HUDEP-2 (cell line): ENCODE results near the gene TESK1.

Source experiments
- DNase-seq, 76 experiments: peaks; one replicate each; lab custom pipeline; 2025; ENCODE audit not compliant: unreplicated experiment in 76 of 76; lab: John Stamatoyannopoulos, UW

The TESK1 gene, protein sequence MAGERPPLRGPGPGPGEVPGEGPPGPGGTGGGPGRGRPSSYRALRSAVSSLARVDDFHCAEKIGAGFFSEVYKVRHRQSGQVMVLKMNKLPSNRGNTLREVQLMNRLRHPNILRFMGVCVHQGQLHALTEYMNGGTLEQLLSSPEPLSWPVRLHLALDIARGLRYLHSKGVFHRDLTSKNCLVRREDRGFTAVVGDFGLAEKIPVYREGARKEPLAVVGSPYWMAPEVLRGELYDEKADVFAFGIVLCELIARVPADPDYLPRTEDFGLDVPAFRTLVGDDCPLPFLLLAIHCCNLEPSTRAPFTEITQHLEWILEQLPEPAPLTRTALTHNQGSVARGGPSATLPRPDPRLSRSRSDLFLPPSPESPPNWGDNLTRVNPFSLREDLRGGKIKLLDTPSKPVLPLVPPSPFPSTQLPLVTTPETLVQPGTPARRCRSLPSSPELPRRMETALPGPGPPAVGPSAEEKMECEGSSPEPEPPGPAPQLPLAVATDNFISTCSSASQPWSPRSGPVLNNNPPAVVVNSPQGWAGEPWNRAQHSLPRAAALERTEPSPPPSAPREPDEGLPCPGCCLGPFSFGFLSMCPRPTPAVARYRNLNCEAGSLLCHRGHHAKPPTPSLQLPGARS

DNA sequence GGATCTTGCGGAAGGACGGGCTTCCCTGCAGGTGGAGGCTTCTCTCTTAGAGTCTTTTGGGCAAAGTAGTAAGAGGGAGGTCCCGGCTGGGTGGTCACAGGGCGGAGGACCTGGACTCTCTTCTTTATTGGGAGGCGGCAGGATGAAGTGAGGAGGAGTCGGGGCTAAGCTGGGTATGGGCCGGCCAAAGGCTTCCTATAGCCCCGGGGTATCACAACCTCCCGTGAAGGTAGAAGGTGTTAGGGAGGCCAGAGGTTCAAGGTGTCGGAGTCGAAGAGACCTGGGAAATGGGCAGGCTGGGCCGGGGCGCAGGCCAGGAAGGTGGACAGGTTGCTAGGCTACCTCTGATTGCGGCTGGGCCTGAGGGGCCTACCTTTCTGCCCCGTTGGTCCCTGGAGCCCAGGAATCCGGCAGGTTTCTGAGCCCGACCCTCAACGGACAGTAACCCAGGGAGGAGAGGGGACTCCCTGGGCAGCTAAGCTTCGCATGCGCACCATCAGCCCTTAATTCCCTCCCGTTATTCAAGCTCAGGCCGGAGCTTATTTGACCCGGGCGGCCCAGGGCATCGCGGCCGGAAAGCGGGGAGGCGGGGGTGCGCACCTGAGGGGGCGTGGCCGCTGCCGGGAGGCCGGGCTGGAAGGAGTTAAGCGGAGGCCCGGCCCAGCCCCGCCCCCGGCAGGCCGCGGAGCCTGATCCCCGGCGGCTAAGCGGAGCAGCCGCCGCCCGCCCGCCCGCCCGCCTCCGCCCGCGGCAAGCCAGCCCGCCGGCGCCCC, at the start of gene TESK1:
Gene TESK1 (plus strand): TSS at position 685 of the 773 bp plus-strand sequence. CDS start 358 bp downstream, outside the sequence.
- DNase-seq: peak in 65 of 76 experiments; percentile 4 to 72 (median 43)

DNA sequence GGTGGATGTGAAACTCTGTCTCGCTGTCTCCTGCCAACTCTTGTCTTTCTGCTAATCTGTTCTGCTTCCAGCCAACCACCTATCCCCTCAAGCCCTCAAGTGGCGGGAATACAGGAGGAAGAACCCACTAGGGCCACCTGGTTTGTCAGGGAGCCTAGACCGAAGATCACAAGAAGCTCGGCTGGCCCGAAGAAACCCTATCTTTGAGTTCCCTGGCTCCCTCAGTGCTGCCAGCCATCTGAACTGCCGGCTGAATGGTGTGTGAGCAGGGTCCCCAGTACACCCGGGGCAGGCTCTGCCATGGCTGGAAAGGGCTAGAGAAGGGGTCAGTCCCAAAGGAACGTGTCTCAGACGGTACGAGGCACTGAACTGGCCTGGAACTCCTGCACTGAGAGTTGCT, 49.2 kb upstream of the TESK1 start:
- DNase-seq: no peak

GRCh38 chr9:35556776-35557175, 48.3 kb upstream of the TESK1 start:
- DNase-seq: no peak

DNA sequence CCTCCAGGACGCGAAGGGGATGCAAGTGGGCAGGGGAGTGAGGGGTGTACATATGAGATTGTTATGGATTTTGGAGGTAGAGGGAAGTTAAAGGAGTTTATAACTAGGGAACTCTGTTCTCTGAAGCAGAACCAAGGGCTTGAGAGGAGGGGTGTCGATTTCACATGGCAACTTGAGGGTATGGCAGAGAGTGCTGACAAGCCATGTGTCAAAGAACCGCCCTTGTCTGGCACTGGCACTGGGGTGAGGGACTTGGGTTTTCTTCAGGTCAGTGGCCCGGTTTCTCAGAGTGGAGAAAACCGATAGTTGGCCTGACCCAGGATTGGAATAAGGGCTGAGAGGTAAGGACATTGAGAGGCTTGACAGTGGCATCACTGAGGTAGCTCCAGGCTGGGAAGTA, 47.7 kb upstream of the TESK1 start:
- no peak for DNase-seq

DNA sequence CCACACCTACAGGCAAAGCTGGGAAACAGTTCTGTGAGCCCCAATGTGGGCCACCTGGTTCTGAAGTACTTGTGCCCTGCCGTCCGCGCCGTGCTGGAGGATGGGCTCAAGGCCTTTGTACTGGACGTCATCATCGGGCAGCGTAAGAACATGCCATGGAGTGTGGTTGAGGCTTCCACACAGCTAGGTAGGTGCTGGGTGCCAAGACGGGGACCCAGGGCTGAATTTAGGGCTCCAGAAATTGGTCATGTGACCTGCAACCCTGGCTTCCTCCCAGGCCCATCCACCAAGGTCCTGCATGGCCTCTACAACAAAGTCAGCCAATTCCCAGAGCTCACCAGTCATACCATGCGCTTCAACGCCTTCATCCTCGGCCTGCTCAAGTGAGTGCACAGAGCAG, 46.9 kb upstream of the TESK1 start:
- no peak for DNase-seq

- no peak for DNase-seq
Measured at GRCh38 chr9:35559792-35560530, 45.1 kb upstream of the TESK1 start.

DNA sequence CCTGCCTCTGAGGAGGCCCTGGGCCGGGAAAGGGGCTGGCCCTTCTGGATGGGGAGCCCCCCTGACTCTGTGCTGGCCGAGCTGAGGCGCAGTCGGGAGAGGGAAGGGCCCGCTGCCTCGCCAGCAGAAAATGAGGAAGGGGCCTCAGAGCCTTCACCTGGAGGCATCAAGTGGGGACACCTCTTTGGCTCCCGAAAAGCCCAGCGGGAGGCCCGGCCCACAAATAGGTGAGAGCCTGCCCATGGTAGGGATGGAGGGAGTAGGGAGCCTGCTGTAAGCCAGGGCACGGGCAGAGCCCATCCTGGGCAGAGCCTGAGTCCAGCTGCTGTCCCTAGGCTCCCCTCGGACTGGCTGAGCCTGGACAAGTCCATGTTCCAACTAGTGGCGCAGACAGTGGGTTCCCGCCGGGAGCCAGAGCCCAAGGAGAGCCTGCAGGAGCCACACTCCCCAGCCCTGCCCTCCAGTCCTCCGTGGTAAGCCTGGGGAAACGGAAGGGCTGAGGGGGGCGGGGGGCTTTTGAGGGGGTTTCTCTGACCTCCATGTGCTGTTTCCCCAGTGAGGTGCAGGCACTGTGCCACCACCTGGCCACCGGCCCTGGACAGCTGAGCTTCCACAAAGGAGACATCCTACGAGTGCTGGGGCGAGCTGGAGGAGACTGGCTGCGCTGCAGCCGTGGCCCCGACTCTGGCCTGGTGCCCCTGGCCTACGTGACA, 44.3 kb upstream of the TESK1 start:
- DNase-seq: no peak

DNA sequence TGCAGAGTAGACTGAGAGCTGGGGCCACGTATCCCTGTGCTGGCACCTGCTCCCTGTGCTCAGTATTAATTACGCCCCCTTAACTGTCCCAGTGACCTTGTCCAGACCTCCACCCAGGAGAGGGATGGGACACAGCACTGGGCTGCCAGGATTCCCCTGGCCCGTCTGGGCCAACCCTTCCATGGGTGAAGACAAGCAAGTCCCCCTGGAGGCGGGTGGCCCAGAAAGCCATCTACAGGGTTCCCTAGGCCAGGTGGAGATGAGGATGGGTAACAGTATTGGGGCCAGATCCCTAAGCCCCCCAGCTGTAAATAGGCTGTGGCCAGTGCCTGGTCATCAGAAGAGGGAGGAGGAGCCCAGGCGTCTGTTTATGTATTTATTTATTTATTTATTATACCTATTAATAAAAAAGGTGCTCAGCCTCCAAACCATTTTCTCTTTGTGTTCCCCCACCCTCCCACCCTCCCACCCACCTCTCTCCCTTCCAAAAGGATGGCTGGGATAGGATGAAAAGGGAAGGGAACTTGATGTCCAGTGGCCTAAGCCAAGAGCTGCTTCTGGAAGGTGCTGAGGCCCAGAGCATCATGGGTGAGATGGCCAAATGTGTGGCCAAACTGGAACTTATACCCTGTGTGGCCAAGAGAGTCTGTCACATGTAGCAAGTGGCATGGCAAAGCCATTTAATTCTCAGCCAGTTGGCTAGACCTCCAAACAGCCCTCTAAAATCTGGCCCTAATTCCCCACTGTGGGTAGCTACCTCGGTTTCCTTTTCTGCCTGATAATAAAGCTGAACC, 43.4 kb upstream of the TESK1 start:
- DNase-seq: no peak

DNA sequence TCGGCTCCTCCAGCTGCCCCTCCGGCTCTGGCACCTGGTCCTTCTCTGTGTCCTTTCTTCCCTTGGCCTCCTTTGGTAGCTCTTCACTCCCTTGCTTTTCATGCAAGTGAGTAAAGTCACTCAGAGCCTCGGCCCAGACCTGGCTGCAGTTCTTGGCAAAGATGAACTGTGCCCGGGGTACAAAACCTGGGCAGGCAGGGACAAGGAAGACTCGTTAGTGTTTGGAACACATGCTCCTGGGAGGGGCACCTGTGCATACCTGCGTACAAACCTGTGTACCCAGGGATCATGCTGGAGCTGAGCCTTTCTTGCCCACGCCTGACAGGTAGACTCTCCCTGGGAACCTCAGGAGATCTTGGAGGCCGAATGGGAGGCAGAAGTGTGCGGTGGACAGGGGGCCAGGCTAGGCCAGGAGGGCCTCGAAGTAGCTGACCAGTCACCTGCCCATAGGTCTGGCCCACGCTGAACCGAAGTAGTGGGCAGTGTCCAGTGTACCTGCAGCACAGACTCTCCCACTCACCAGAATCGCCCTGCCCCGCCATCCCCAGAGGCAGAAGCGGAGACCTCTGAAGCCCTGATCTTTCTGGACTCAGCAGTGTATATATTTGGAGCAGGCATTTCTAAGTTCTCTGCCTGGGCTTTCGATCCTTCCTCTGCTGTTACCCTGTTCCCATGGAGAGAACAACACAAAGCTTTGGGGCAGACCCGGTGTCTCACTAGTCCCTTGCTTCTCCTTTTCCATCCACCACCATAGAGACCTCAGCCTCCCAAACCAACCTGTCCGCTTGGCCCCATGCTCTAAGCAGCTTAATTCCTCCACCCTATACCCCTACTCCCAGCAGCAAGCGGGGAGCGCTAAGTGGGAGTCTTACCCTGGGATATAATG, 41.9 kb upstream of the TESK1 start:
- DNase-seq: no peak

- no peak for DNase-seq
Measured at GRCh38 chr9:35563791-35564197, 41.3 kb upstream of the TESK1 start.

DNA sequence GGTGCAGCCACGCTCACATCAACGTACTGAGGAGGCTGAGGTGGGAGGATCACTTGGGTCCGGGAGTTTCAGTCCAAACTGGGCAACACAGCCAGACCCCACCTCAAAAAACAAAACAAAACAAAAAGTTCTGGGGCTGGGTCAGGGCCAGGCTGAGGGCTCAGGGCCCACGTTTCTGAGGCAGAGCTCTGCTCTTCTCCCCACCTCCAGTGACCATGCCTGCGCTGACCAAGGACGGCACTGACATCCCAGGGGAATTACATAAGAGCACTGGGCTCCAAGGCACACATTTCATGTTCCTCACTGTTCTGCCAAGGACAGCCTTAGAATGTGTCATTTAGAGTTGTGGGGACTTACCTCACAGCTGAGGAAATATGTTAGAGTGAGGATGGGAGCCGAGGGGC, 40.4 kb upstream of the TESK1 start:
- no peak for DNase-seq

DNA sequence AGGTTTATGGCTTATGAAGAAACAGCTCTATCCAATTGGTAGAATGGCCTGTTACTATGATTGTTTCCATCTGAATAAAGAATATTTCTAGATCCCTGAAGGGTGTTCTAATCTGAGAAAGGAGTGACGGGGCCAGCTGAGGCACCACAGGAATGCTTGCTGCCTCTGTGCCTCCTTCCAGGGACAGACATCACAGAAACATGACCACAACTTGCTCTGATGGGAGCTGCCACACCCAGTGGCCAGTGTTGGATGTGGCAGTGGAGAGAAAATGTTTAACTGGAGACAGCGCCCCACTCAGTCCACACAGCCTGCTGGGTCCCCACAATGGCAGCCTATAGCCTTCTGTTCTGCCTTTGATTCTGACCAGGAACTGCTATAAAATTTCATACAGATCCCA, 38.6 kb upstream of the TESK1 start:
- DNase-seq: no peak

DNA sequence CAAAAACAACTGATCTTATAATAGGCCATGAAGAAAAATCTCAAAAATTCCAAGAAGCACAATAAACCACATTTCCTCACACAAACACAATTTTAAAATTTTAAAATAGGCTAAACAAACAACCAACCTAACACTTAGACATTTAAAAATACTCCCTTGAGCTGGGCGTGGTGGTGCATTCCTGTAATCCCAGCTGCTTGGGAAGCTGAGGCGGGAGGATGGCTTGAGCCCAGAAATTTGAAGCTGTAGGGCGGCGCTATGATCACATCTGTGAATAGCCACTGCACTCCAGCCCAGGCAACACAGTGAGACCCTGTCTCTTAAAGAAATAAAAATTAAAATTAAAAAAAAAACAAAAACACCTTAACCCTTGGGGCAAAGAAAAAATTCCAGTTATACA, 36.9 kb upstream of the TESK1 start:
- DNase-seq: no peak

- DNase-seq: no peak
Measured at GRCh38 chr9:35569206-35569605, 35.9 kb upstream of the TESK1 start.

DNA sequence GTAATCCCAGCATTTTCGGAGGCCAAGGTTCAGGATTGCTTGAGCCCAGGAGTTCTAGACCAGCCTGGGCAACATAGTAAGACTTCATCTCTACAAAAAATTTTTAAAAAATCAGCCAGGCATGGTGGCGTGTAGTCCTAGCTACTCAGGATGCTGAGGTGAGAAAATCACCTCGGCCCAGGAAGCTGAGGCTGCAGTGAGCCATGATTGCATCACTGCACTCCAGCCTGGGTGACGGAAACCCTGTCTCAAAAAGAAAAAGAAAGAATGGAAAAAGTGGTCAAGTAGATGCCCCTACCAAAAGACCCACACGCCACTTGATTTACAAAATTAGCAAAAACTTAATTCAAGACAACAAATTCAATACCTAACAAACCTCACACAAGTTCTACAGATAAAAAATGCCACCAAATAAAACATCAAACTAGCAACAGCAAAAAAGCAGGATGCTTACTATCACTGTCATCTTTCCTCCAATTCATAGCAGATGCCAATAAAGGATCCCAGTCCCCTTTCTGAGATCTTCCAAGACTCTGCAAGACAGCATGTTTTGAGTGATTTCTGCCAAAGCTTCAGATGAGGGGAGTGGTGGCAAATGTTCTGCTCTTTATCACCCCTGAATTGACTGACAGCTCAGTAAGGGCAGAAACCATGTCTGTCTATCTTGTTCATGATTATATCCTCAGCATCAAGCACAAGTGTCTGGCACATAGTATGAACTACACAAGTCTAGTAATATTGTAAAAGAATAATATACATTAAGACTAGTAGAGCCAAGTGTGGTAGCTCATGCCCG, 34.2 kb upstream of the TESK1 start:
- DNase-seq: no peak

DNA sequence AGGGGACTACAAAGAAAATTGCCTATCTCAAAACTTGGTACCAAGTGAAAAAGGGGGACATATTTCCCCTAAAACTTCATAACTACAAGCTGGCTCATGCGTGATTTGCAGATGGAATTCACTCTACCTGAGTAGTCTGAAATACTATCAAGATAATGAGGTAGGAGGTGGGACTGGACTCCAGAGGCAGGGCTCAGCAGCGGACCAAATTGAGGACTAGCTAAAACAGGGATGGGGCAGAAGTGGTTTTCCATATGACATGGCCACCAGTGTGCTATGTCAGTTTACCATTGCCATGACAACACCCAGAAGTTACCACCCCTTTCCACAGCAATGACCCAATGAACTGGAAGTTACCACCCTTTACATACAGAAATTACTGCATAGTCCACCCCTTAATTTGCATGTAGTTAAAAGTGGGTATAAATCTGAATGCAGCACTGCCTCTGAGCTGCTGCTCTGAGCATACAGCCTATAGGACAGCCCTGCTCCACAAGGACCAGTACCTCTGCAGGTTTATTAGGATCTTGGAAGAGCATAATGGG, 30.4 kb upstream of the TESK1 start:
- DNase-seq: no peak

DNA sequence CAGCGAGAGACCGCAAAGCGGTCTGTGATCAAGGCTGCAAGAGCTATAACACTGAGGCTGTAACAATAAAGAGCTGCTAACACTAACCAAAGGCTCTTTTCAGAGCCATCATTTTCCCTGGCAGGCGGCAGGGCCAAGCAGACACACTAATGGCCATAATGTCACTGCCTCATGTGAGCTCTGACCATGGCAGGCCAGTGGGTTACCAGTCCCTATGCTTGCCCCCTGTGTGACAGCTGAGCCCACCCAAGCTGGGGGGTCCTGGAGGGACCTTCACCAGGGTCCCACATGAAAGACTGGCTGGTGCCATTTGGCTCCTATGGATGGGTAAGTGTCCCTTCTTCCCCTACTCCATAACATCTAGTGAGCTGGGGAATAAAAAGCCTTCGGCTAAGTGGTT, 29.6 kb upstream of the TESK1 start:
- no peak for DNase-seq
